ENCODE measurements around the gene ST6GALNAC6.

The ST6GALNAC6 gene

GRCh38 chr9:127915801-127916719 is 16.7 kb upstream of the ST6GALNAC6 start:
- no peak for TF ChIP-seq CTCF (IDR thresholded peaks at IDR 0.05; ENCODE audit: insufficient read depth, low read depth, low read length, missing control alignments)
- peak; percentile 88 for DNase-seq (ENCODE audit: low read depth)

GRCh38 chr9:127915325-127915752 is 15.9 kb upstream of the ST6GALNAC6 start:
- DNase-seq (ENCODE audit: low read depth) = peak; percentile 24
- H3K4me3 ChIP-seq (ENCODE audit: low read depth, low read length) = peak overlapping the region; percentile 75
- no peak for TF ChIP-seq CTCF (IDR thresholded peaks at IDR 0.05; ENCODE audit: insufficient read depth, low read depth, low read length, missing control alignments)

More at GRCh38 chr9:127915801-127916719, 16.7 kb upstream of the ST6GALNAC6 start:
- peak overlapping the region; percentile 75 for H3K4me3 ChIP-seq (ENCODE audit: low read depth, low read length)

- H3K4me3 ChIP-seq (ENCODE audit: low read depth, low read length) = no peak overlapping the region
- no peak for TF ChIP-seq CTCF (IDR thresholded peaks at IDR 0.05; ENCODE audit: insufficient read depth, low read depth, low read length, missing control alignments)
- no peak for DNase-seq (ENCODE audit: low read depth)
Observed at GRCh38 chr9:127913682-127914081, 14.3 kb upstream of the ST6GALNAC6 start.

GRCh38 chr9:127912882-127913281 is 13.5 kb upstream of the ST6GALNAC6 start:
- no peak for TF ChIP-seq CTCF (IDR thresholded peaks at IDR 0.05; ENCODE audit: insufficient read depth, low read depth, low read length, missing control alignments)
- DNase-seq (ENCODE audit: low read depth) = peak; percentile 7
- no peak overlapping the region for H3K4me3 ChIP-seq (ENCODE audit: low read depth, low read length)

DNA sequence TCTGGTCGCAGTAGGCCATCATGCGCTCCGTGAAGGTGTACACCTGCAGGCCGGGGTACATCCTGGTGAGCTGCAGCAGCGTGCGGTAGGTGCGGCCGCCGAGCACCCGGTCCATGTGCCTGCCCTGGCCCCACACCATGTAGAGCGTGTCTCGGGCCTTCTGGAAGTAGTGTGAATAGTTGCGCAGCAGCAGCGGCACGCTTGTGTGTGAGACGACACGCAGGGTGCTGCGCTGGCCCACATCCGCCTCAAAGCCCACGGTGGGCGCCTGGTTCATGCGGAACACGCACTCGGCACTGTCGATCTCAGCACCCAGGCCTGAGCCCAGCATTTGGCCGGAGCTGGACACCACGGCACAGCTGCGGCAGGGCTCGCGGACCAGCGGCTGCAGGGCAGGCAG is 12.9 kb upstream of the ST6GALNAC6 start:
- peak; percentile 3 for DNase-seq (ENCODE audit: low read depth)
- no peak for TF ChIP-seq CTCF (IDR thresholded peaks at IDR 0.05; ENCODE audit: insufficient read depth, low read depth, low read length, missing control alignments)
- H3K4me3 ChIP-seq (ENCODE audit: low read depth, low read length) = no peak overlapping the region

DNA sequence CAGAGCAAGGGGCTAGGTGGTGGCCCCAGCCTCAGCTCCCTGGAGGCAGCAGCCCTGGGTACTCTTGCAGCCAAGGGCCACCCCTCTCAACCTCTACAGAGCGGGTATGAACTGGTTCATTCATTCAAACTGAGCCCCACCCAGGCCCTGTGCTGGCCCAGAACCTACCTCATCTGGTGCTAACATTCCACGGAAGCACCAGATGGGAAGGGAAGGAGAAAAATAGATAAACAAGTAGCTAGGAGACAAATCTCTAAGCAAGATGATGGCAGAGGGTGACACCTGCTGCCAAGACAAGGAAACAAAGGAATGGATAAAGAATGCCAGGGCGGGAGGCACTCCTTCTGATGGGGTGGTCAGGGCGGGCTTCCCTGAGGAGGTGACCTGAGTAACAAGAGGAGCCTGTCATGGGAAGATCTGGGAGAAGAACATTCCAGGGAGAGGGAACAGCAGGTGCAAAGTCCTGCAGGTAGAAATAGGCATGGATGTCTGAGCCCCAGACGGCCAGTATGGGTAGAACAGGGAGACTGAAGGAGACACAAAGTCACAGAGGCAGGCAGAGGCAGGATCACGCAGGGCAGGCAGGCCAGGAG is 11.3 kb upstream of the ST6GALNAC6 start:
- DNase-seq (ENCODE audit: low read depth) = no peak
- TF ChIP-seq CTCF (IDR thresholded peaks at IDR 0.05; ENCODE audit: insufficient read depth, low read depth, low read length, missing control alignments) = no peak
- peak overlapping the region; percentile 25; the same call in 1 of the 2 replicates for H3K4me3 ChIP-seq (ENCODE audit: low read depth, low read length)

Measured in GM12865 (cell line).